HepG2 (cell line): ENCODE measurements around the gene HOMEZ. TPM values are rescaled to one million over a fixed set of nuclear protein-coding genes. Genes with fewer than 3 reads are reported as not detected.

Experiments used
- CEBPB ChIP-seq: IDR thresholded peaks from 2 replicates; pipeline ENCODE4 v1.6.1; 2011; ENCODE audit warnings: low read depth, low read length, improper control_type of control experiment, borderline replicate concordance
- CTCF ChIP-seq: sonication (generic); formaldehyde crosslinking; IDR thresholded peaks from 2 replicates; pipeline ENCODE4 v1.5.0; 2020; ENCODE audit warnings: mild to moderate bottlenecking, missing genetic modification reagents, moderate library complexity
- FOXJ3 ChIP-seq: sonication (generic); formaldehyde crosslinking; IDR thresholded peaks from 2 replicates; pipeline ENCODE4 v1.4.0; 2020; ENCODE audit warnings: missing genetic modification reagents, mild to moderate bottlenecking, borderline replicate concordance
- FOXO1 ChIP-seq: sonication (generic); formaldehyde crosslinking; IDR thresholded peaks from 2 replicates; pipeline ENCODE4 v1.4.0; 2020; ENCODE audit warnings: missing genetic modification reagents
- GATAD1 ChIP-seq: IDR thresholded peaks from 2 replicates; pipeline ENCODE4 v1.6.1; 2016; ENCODE audit warnings: missing genetic modification reagents, missing compliant biosample characterization
- HDAC2 ChIP-seq: sonication (generic); formaldehyde crosslinking; IDR thresholded peaks from 2 replicates; pipeline ENCODE4 v1.4.0; 2020; ENCODE audit warnings: missing genetic modification reagents
- HOXA9 ChIP-seq: sonication (generic); formaldehyde crosslinking; IDR thresholded peaks from 2 replicates; pipeline ENCODE4 v1.8.1; 2022; ENCODE audit warnings: missing genetic modification reagents, mild to moderate bottlenecking, moderate library complexity, borderline replicate concordance
- KLF13 ChIP-seq: sonication (generic); formaldehyde crosslinking; IDR thresholded peaks from 2 replicates; pipeline ENCODE4 v1.4.0; 2020; ENCODE audit warnings: mild to moderate bottlenecking, missing genetic modification reagents
- MBNL3 ChIP-seq: fragments of 250-450 bp; sonication (Bioruptor Pico); conservative IDR thresholded peaks from 2 replicates; pipeline ENCODE4 v1.8.0; 2022; ENCODE audit warnings: mild to moderate bottlenecking, inconsistent platforms
- MNT ChIP-seq: fragments of 450-650 bp; IDR thresholded peaks from 2 replicates; pipeline ENCODE4 v1.6.1; 2016
- PAX8 ChIP-seq: sonication (generic); formaldehyde crosslinking; IDR thresholded peaks from 2 replicates; pipeline ENCODE4 v1.8.0; 2022; ENCODE audit warnings: mild to moderate bottlenecking, missing genetic modification reagents, borderline replicate concordance
- RNF2 ChIP-seq: fragments of 450-650 bp; conservative IDR thresholded peaks from 2 replicates; pipeline ENCODE4 v1.6.1; 2016; ENCODE audit warnings: low read depth
- SMARCE1 ChIP-seq: fragments of 450-650 bp; IDR thresholded peaks from 2 replicates; pipeline ENCODE4 v1.6.1; 2017; ENCODE audit warnings: borderline replicate concordance
- SNAPC2 ChIP-seq: sonication (generic); formaldehyde crosslinking; IDR thresholded peaks from 2 replicates; pipeline ENCODE4 v1.8.1; 2022; ENCODE audit warnings: mild to moderate bottlenecking, missing genetic modification reagents
- TFDP2 ChIP-seq: sonication (generic); formaldehyde crosslinking; IDR thresholded peaks from 2 replicates; pipeline ENCODE4 v1.4.0; 2020; ENCODE audit warnings: missing genetic modification reagents
- TSC22D2 ChIP-seq: sonication (generic); formaldehyde crosslinking; IDR thresholded peaks from 2 replicates; pipeline ENCODE4 v1.5.1; 2020; ENCODE audit warnings: missing genetic modification reagents, mild to moderate bottlenecking, borderline replicate concordance
- ZBTB3 ChIP-seq: sonication (generic); formaldehyde crosslinking; IDR thresholded peaks from 2 replicates; pipeline ENCODE4 v1.4.0; 2020; ENCODE audit warnings: low read depth, mild to moderate bottlenecking, moderate library complexity, missing genetic modification reagents, borderline replicate concordance
- ZNF235 ChIP-seq: sonication (generic); formaldehyde crosslinking; IDR thresholded peaks from 2 replicates; pipeline ENCODE4 v1.8.1; 2023; ENCODE audit warnings: mild to moderate bottlenecking, missing genetic modification reagents, borderline replicate concordance
- ZNF256 ChIP-seq: sonication (generic); formaldehyde crosslinking; conservative IDR thresholded peaks from 2 replicates; pipeline ENCODE4 v1.4.0; 2020; ENCODE audit warnings: missing genetic modification reagents
- ZNF3 ChIP-seq: IDR thresholded peaks from 2 replicates; pipeline ENCODE4 v1.7.0; 2017; ENCODE audit warnings: inconsistent platforms
- ZNF331 ChIP-seq: sonication (generic); formaldehyde crosslinking; IDR thresholded peaks from 2 replicates; pipeline ENCODE4 v1.4.0; 2020; ENCODE audit warnings: missing genetic modification reagents
- ZNF737 ChIP-seq: sonication (generic); formaldehyde crosslinking; IDR thresholded peaks from 2 replicates; pipeline ENCODE4 v1.5.0; 2020; ENCODE audit warnings: missing genetic modification reagents, mild to moderate bottlenecking, borderline replicate concordance
- ZNF761 ChIP-seq: sonication (generic); formaldehyde crosslinking; conservative IDR thresholded peaks from 2 replicates; pipeline ENCODE4 v1.4.0; 2020; ENCODE audit warnings: mild to moderate bottlenecking, missing genetic modification reagents
- ZNF788 ChIP-seq: sonication (generic); formaldehyde crosslinking; IDR thresholded peaks from 2 replicates; pipeline ENCODE4 v1.5.0; 2020; ENCODE audit warnings: mild to moderate bottlenecking, missing genetic modification reagents, borderline replicate concordance
- ZNF792 ChIP-seq: IDR thresholded peaks from 2 replicates; pipeline ENCODE4 v1.6.1; 2016
- ZSCAN30 ChIP-seq: sonication (generic); formaldehyde crosslinking; IDR thresholded peaks from 2 replicates; pipeline ENCODE4 v1.5.0; 2020; ENCODE audit warnings: mild to moderate bottlenecking, missing genetic modification reagents
- ZSCAN31 ChIP-seq: sonication (generic); formaldehyde crosslinking; IDR thresholded peaks from 2 replicates; pipeline ENCODE4 v1.5.0; 2020; ENCODE audit warnings: low read depth, mild to moderate bottlenecking, missing genetic modification reagents
- polyA plus RNA-seq, 8 experiments: library from polyadenylated mRNA; depleted of rRNA in 3 of 8; stranded (reverse) in 7 of 8; unstranded in 1 of 8; fragments of >200 nt; fragmentation: Illumina TruSeq in 4 of 8; extraction: Trizol in 4 of 8; gene quantifications; 2 replicates each; pipeline versions ENCODE4 v1.2.1 to v1.2.3, GENCODE V29; 2011 to 2016; ENCODE audit warnings: low read depth in 4 of 8, missing spikeins in 1 of 8, mixed read lengths in 1 of 8; ENCODE audit not compliant: insufficient read depth in 1 of 8
- total RNA-seq, 5 experiments: library from RNA; depleted of rRNA; stranded (reverse); fragments of >200 nt; fragmentation: Illumina TruSeq; extraction: Trizol; gene quantifications; 2 replicates each; pipeline ENCODE4 v1.2.3, GENCODE V29; 2016; ENCODE audit warnings: low read depth in 1 of 5

HOMEZ gene
- total and polyA plus RNA-seq, 2 of the 13 experiments (the other 11 are each of a cell fraction or from before 2014, with no cell fraction given) = 14.5 to 31.8 TPM

DNA sequence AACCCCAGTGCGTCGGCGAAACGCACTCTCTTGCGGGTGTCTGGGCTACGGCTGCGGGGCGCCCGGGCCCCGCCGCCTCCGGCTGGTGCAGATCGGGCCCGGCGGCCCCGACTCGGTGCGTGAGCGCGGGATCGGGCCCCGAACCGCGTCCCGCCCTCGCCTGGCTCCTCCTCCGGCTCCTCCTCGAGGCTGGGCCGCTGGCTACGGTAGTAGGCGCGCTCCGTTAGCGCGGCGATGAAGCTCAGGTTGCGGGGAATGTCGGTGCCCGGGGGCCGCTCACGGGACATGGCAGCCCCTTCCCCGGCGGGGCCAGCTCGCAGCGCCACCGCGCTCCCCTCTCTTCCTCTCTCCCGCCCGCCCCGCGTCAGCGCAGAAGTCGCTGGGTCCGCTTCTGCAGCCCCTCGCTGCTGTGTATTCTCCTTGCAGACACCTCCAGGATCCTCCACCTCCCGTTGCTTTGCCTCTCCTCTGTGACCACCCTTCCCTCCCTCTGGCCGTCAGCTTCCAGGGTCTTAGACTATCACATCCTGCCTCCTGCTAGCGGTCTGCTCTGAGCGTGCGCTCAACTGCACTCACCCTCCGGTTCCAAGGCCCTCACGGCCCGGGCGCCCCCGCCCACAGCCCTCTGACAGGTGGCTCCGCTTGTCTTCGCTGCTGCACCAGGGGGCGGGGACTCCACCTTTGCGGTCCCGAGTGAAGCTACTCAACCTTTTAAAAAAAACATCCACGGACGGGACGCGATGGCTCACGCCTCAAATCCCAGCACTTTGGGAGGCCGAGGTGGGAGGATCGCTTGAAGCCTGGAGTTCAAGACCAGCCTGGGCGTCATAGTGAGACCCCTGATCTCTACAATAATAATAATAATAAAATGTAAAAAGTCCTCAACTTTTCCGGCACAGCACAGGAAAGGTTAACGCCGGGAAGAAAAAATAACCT, 16.6 kb upstream of the HOMEZ start, which contains the start of gene PPP1R3E (continued):
- no peak; the same call in 1 of the 2 replicates for TF ChIP-seq MNT
- TF ChIP-seq ZNF3 (CRISPR knock-in tag) = peak; percentile 12; the same call in 1 of the 2 replicates
- TF ChIP-seq CTCF = peak; percentile 31
- no peak; the same call in 1 of the 2 replicates for TF ChIP-seq ZSCAN31 (CRISPR knock-in tag)
- peak; percentile 6; the same call in 1 of the 2 replicates for TF ChIP-seq FOXO1 (CRISPR knock-in tag)
- peak; percentile 74; the same call in 1 of the 2 replicates for TF ChIP-seq ZNF792
- TF ChIP-seq FOXJ3 = no peak
- TF ChIP-seq ZNF761 (CRISPR knock-in tag) = no peak
- no peak for TF ChIP-seq HOXA9 (CRISPR knock-in tag)
- TF ChIP-seq ZBTB3 = no peak
- TF ChIP-seq TFDP2 (CRISPR knock-in tag) = peak; percentile 64; the same call in 1 of the 2 replicates
- peak; percentile 89 for TF ChIP-seq ZNF788 (CRISPR knock-in tag)
- TF ChIP-seq ZSCAN30 (CRISPR knock-in tag) = no peak
- 0 out of 2 replicates have a peak, but pooled peaks have one; percentile 67 for TF ChIP-seq SNAPC2 (CRISPR knock-in tag)
- no peak for TF ChIP-seq CEBPB
- TF ChIP-seq MBNL3 = no peak
- peak; percentile 94; the same call in 1 of the 2 replicates for TF ChIP-seq PAX8 (CRISPR knock-in tag)
- peak; percentile 10; the same call in 1 of the 2 replicates for TF ChIP-seq RNF2
- no peak for TF ChIP-seq SMARCE1
- no peak; the same call in 1 of the 2 replicates for TF ChIP-seq ZNF256 (CRISPR knock-in tag)
- peak; percentile 86 for TF ChIP-seq TSC22D2 (CRISPR knock-in tag)
- peak; percentile 74 for TF ChIP-seq GATAD1
- peak; percentile 97 for TF ChIP-seq KLF13 (CRISPR knock-in tag)
- TF ChIP-seq ZNF235 (CRISPR knock-in tag) = peak; percentile 80
- peak; percentile 59 for TF ChIP-seq ZNF331 (CRISPR knock-in tag)
- TF ChIP-seq ZNF737 (CRISPR knock-in tag) = no peak
- TF ChIP-seq HDAC2 (CRISPR knock-in tag) = peak; percentile 76
